H9 (cell line): ENCODE results near the gene RNF5. TPM values are rescaled to one million over a fixed set of nuclear protein-coding genes. Genes with fewer than 3 reads are reported as not detected.

Source experiments
- DNase-seq: peaks from one replicate; pipeline ENCODE4 v3.0.0-alpha.2; 2017
- H2AFZ ChIP-seq: one replicate; pipeline ENCODE4 v1.6.1; 2013; ENCODE audit warnings: mild to moderate bottlenecking, low read length, control low read depth, moderate library complexity
- H2AK5ac ChIP-seq: 2 replicates; pipeline ENCODE4 v1.6.1; 2013; ENCODE audit warnings: low read length, control low read depth, mixed read lengths; ENCODE audit not compliant: insufficient read length
- H2BK120ac ChIP-seq: one replicate; pipeline ENCODE4 v1.6.1; 2013; ENCODE audit warnings: low read depth, mild to moderate bottlenecking, low read length, control low read depth, inconsistent platforms; ENCODE audit not compliant: poor library complexity, severe bottlenecking
- H2BK12ac ChIP-seq: 2 replicates; pipeline ENCODE4 v1.6.1; 2013; ENCODE audit warnings: low read length, control low read depth, mixed read lengths, low read depth; ENCODE audit not compliant: insufficient read length
- H2BK15ac ChIP-seq: 2 replicates; pipeline ENCODE4 v1.6.1; 2013; ENCODE audit warnings: low read depth, low read length, control low read depth
- H2BK20ac ChIP-seq: one replicate; pipeline ENCODE4 v1.6.1; 2013; ENCODE audit warnings: low read depth, mild to moderate bottlenecking, low read length, control low read depth, inconsistent platforms; ENCODE audit not compliant: poor library complexity, severe bottlenecking
- H2BK5ac ChIP-seq: 2 replicates; pipeline ENCODE4 v1.6.1; 2013; ENCODE audit warnings: low read length, control low read depth, mixed read lengths; ENCODE audit not compliant: insufficient read length
- H3K14ac ChIP-seq: 2 replicates; pipeline ENCODE4 v1.6.1; 2013; ENCODE audit warnings: low read length, control low read depth; ENCODE audit not compliant: insufficient read depth
- H3K18ac ChIP-seq: 2 replicates; pipeline ENCODE4 v1.6.1; 2013; ENCODE audit warnings: low read depth, mild to moderate bottlenecking, mixed read lengths, low read length, control low read depth; ENCODE audit not compliant: insufficient read length
- H3K23ac ChIP-seq: 2 replicates; pipeline ENCODE4 v1.6.1; 2013; ENCODE audit warnings: low read length, control low read depth, mixed read lengths, low read depth; ENCODE audit not compliant: insufficient read length
- H3K23me2 ChIP-seq: 2 replicates; pipeline ENCODE4 v1.6.1; 2013; ENCODE audit warnings: low read depth, mild to moderate bottlenecking, mixed read lengths, low read length, control low read depth; ENCODE audit not compliant: insufficient read length, poor library complexity, severe bottlenecking
- H3K27ac ChIP-seq: 2 replicates; pipeline ENCODE4 v1.5.1; 2013; ENCODE audit warnings: low read length, control low read depth, mixed read lengths, low read depth; ENCODE audit not compliant: insufficient read length
- H3K27me3 ChIP-seq: 2 replicates; pipeline ENCODE4 v1.6.1; 2013; ENCODE audit warnings: low read length, control low read depth, inconsistent platforms; ENCODE audit not compliant: insufficient read depth
- H3K4ac ChIP-seq: 2 replicates; pipeline ENCODE4 v1.6.1; 2013; ENCODE audit warnings: low read depth, mild to moderate bottlenecking, control low read depth, inconsistent platforms, low read length, moderate library complexity
- H3K4me1 ChIP-seq: 2 replicates; pipeline ENCODE4 v1.6.1; 2013; ENCODE audit warnings: low read length, control low read depth, inconsistent platforms; ENCODE audit not compliant: insufficient read depth
- H3K4me2 ChIP-seq: 2 replicates; pipeline ENCODE4 v1.6.1; 2013; ENCODE audit warnings: low read length, control low read depth, mixed read lengths; ENCODE audit not compliant: insufficient read length, insufficient read depth
- H3K56ac ChIP-seq: 2 replicates; pipeline ENCODE4 v1.6.1; 2013; ENCODE audit warnings: low read depth, mild to moderate bottlenecking, mixed read lengths, low read length, control low read depth; ENCODE audit not compliant: insufficient read length
- H3K79me1 ChIP-seq: 2 replicates; pipeline ENCODE4 v1.6.1; 2013; ENCODE audit warnings: low read depth, mild to moderate bottlenecking, moderate library complexity, low read length, control low read depth, inconsistent platforms; ENCODE audit not compliant: insufficient read depth, poor library complexity, severe bottlenecking
- H3K79me2 ChIP-seq: 2 replicates; pipeline ENCODE4 v1.6.1; 2013; ENCODE audit warnings: low read length, control low read depth, inconsistent platforms; ENCODE audit not compliant: insufficient read depth
- H3K9ac ChIP-seq: 2 replicates; pipeline ENCODE4 v1.6.1; 2013; ENCODE audit warnings: low read length, control low read depth, mixed read lengths; ENCODE audit not compliant: insufficient read length; ENCODE audit errors: extremely low read depth
- H3K9me3 ChIP-seq: one replicate; pipeline ENCODE4 v1.6.1; 2013; ENCODE audit warnings: low read depth, low read length, inconsistent platforms; ENCODE audit not compliant: control insufficient read depth
- H3T11ph ChIP-seq: one replicate; pipeline ENCODE4 v1.6.1; 2013; ENCODE audit warnings: mild to moderate bottlenecking, low read length, control low read depth, inconsistent platforms
- H4K20me1 ChIP-seq: one replicate; pipeline ENCODE4 v1.6.1; 2013; ENCODE audit not compliant: control insufficient read depth, insufficient read length, insufficient read depth
- H4K5ac ChIP-seq: 2 replicates; pipeline ENCODE4 v1.6.1; 2013; ENCODE audit warnings: low read depth, mild to moderate bottlenecking, mixed read lengths, low read length, control low read depth; ENCODE audit not compliant: insufficient read length
- H4K8ac ChIP-seq: replicated peaks from 2 replicates; pipeline ENCODE4 v1.6.1; 2013; ENCODE audit warnings: low read length, control low read depth, mixed read lengths, low read depth; ENCODE audit not compliant: insufficient read length
- H4K91ac ChIP-seq: 2 replicates; pipeline ENCODE4 v1.6.1; 2013; ENCODE audit warnings: low read depth, mild to moderate bottlenecking, moderate library complexity, mixed read lengths, low read length, control low read depth; ENCODE audit not compliant: insufficient read length
- H3K27ac Mint-ChIP-seq, 3 experiments: 2 replicates in 2 of 3; 3 replicates in 1 of 3; pipeline ENCODE4 v1.8.0; 2020 to 2021; ENCODE audit warnings: mixed read lengths in 3 of 3, mild to moderate bottlenecking in 1 of 3, moderate library complexity in 1 of 3
- H3K27me3 Mint-ChIP-seq: 2 replicates; pipeline ENCODE4 v1.8.0; 2021; ENCODE audit warnings: low read depth, mild to moderate bottlenecking, moderate library complexity, mixed read lengths
- H3K36me3 Mint-ChIP-seq, 3 experiments: 2 replicates in 2 of 3; 3 replicates in 1 of 3; pipeline ENCODE4 v1.8.0; 2020 to 2021; ENCODE audit warnings: low read depth in 3 of 3, mixed read lengths in 3 of 3; ENCODE audit not compliant: insufficient read depth in 1 of 3
- H3K4me1 Mint-ChIP-seq, 2 experiments: 2 replicates each; pipeline ENCODE4 v1.8.0; 2020; ENCODE audit warnings: mixed read lengths in 2 of 2
- H3K4me3 Mint-ChIP-seq, 2 experiments: 2 replicates in 1 of 2; 3 replicates in 1 of 2; pipeline ENCODE4 v1.8.0; 2020 to 2021; ENCODE audit warnings: mild to moderate bottlenecking in 2 of 2, mixed read lengths in 2 of 2, moderate library complexity in 1 of 2
- H3K9me3 Mint-ChIP-seq, 2 experiments: 2 replicates in 1 of 2; 3 replicates in 1 of 2; pipeline ENCODE4 v1.8.0; 2020; ENCODE audit warnings: mild to moderate bottlenecking in 2 of 2, mixed read lengths in 2 of 2, moderate library complexity in 1 of 2
- CTCF ChIP-seq: fragments of 200-600 bp; sonication (generic); conservative IDR thresholded peaks from 3 replicates; pipeline ENCODE4 v1.8.0; 2021; ENCODE audit warnings: antibody characterized with exemption, mild to moderate bottlenecking
- WGBS: extraction: QIAGEN DNeasy Blood & Tissue Kit; methylation state at CpG from one replicate; pipeline ENCODE4 v1.1.7; 2013; ENCODE audit warnings: missing lambda C conversion rate, low lambda C conversion rate, mixed read lengths; ENCODE audit not compliant: insufficient read length; ENCODE audit errors: extremely low coverage; 5-methylcytosine and 5-hydroxymethylcytosine counted together
- total RNA-seq: library from RNA; stranded (reverse); gene quantifications from 2 replicates; pipeline ENCODE4 v1.2.1, GENCODE V29; 2021

Gene RNF5
- total RNA-seq, 1 experiment from 2014 or later = 116 TPM

GRCh38 chr6:32129297-32130088 is 48.7 kb upstream of the RNF5 start:
- Histone ChIP-seq H3K14ac (no peak overlapping the region), H2BK20ac (no peak overlapping the region), H3K23me2 (peaks cover 3% of the 10 kb centered on the region), H3K27me3 (no peaks in the 10 kb centered on the region), H4K8ac (no peak overlapping the region), H2AFZ (no peak overlapping the region), H3K4ac (no peak overlapping the region), H3K9ac (peak overlapping the region; percentile 28), H2AK5ac (no peak overlapping the region), H3K4me1 (no peaks in the 10 kb centered on the region), H3K27ac (no peak overlapping the region), H2BK15ac (no peak overlapping the region), H3K23ac (no peak overlapping the region), H4K20me1 (no peaks in the 10 kb centered on the region), H2BK120ac (no peak overlapping the region), H3K9me3 (no peaks in the 10 kb centered on the region), H4K91ac (no peak overlapping the region), H3K4me2 (peak overlapping the region; percentile 79), H3K79me1 (no peaks in the 10 kb centered on the region), H2BK5ac (no peak overlapping the region), H3T11ph (no peak overlapping the region), H4K5ac (no peak overlapping the region), H3K79me2 (no peaks in the 10 kb centered on the region), H3K18ac (no peak overlapping the region), H2BK12ac (no peak overlapping the region), H3K56ac (no peak overlapping the region)
- Mint-ChIP-seq H3K4me3 (peak overlapping the region; percentile 88 to 99), H3K9me3 (no peaks in the 10 kb centered on the region), H3K36me3 (peaks cover 4 to 16% (median 10%) of the 10 kb centered on the region in 3 experiments; a peak in 6 of 7 replicates), H3K27ac (peak overlapping the region; percentile 93 to 97 (median 95); a peak in 6 of 7 replicates), H3K4me1 (peaks cover 22 to 35% of the 10 kb centered on the region in 2 experiments), H3K27me3 (peaks cover 2% of the 10 kb centered on the region)
- no peak for DNase-seq
- no CpG with 5 or more reads among the region's 22 CpGs for WGBS
- no peak for TF ChIP-seq CTCF
